Breast epithelium (tissue), 3 donors: ENCODE data around the gene CEP78.

Experiments used
- POLR2AphosphoS5 ChIP-seq, 3 donors: sonication (generic); formaldehyde crosslinking; IDR thresholded peaks; one replicate each; pipeline ENCODE4 v1.6.1; 2017; ENCODE audit warnings: antibody characterized with exemption in 3 of 3
- TF ChIP-seq, protein P1 (sequence below), 3 donors: fragments of 450-650 bp; IDR thresholded peaks; one replicate each; pipeline ENCODE4 v1.5.1; 2016 to 2017; ENCODE audit warnings: antibody characterized with exemption in 3 of 3, mild to moderate bottlenecking in 3 of 3, moderate library complexity in 3 of 3

DNA sequence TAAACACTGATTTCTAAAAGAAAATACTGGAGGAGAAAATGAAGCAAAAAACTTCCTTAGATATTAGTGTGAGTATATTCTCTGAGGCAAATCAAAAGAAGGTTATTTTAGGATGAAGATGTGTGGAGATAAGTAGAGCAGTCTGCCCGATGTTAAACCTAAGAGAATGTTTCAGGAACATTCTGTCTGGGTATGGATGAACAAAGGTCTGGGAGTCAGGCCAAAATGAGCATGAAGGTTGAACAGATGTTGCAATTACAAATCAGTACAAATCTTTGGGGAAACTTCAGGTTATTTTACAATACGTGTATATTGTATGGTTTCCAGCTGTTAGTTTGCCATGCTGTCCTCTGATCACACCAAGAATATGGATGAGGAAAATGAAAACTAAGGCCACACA lies 14.4 kb upstream of the CEP78 start:
- TF ChIP-seq, protein P1, sequence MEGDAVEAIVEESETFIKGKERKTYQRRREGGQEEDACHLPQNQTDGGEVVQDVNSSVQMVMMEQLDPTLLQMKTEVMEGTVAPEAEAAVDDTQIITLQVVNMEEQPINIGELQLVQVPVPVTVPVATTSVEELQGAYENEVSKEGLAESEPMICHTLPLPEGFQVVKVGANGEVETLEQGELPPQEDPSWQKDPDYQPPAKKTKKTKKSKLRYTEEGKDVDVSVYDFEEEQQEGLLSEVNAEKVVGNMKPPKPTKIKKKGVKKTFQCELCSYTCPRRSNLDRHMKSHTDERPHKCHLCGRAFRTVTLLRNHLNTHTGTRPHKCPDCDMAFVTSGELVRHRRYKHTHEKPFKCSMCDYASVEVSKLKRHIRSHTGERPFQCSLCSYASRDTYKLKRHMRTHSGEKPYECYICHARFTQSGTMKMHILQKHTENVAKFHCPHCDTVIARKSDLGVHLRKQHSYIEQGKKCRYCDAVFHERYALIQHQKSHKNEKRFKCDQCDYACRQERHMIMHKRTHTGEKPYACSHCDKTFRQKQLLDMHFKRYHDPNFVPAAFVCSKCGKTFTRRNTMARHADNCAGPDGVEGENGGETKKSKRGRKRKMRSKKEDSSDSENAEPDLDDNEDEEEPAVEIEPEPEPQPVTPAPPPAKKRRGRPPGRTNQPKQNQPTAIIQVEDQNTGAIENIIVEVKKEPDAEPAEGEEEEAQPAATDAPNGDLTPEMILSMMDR (IDR thresholded peaks at IDR 0.05): no peak
- TF ChIP-seq POLR2AphosphoS5 (IDR thresholded peaks at IDR 0.05): no peak
